Right atrium auricular region (tissue), 2 donors: ENCODE measurements around the gene NFS1. TPM values are rescaled to one million over a fixed set of nuclear protein-coding genes. Genes with fewer than 3 reads are reported as not detected.
A peak's percentile ranks its signal among the peaks of the same experiment; 100 is the strongest.

ENCODE experiments used
- DNase-seq: peaks from one replicate; pipeline ENCODE4 v3.0.0-alpha.2; 2019; ENCODE audit warnings: low spot score
- H3K27ac ChIP-seq, 2 donors: fragments of 200-600 bp; sonication (generic); 1 replicate in 1 of 2; 2 replicates in 1 of 2; pipeline ENCODE4 v1.5.1; 2016 to 2019
- H3K27me3 ChIP-seq, 2 donors: fragments of 200-600 bp; sonication (generic); one replicate each; pipeline versions ENCODE4 v1.5.1 to v1.6.0; 2017 to 2019
- H3K36me3 ChIP-seq: fragments of 200-600 bp; sonication (generic); one replicate; pipeline ENCODE4 v1.5.1; 2016
- H3K4me1 ChIP-seq, 2 donors: fragments of 200-600 bp; sonication (generic); one replicate each; pipeline versions ENCODE4 v1.5.1 to v1.6.0; 2017 to 2019
- H3K4me3 ChIP-seq, 2 donors: fragments of 200-600 bp; sonication (generic); 1 replicate in 1 of 2; 2 replicates in 1 of 2; pipeline ENCODE4 v1.5.1; 2017 to 2019; ENCODE audit warnings: mild to moderate bottlenecking in 1 of 2, moderate library complexity in 1 of 2
- H3K9me3 ChIP-seq, 2 donors: fragments of 200-600 bp; sonication (generic); one replicate each; pipeline ENCODE4 v1.5.1; 2019
- CTCF ChIP-seq, 2 donors: fragments of 200-600 bp; sonication (generic); IDR thresholded peaks; one replicate each; pipeline ENCODE4 v1.5.1; 2019; ENCODE audit warnings: antibody characterized with exemption in 2 of 2
- total RNA-seq, 2 donors: library from RNA; depleted of rRNA; stranded (reverse); fragments of >200 nt; gene quantifications; one replicate each; pipeline ENCODE4 v1.1.0, GENCODE V29; 2016

Gene NFS1
- total RNA-seq, 2 donors from 2014 or later: 24.6 to 38.7 TPM

- Histone ChIP-seq H3K27me3 (no peaks in the 10 kb centered on the region), H3K4me3 (no peak overlapping the region), H3K4me1 (no peaks in the 10 kb centered on the region), H3K9me3 (no peaks in the 10 kb centered on the region), H3K36me3 (no peaks in the 10 kb centered on the region), H3K27ac (no peak overlapping the region)
- no peak for TF ChIP-seq CTCF (IDR thresholded peaks at IDR 0.05)
- DNase-seq: peak; percentile 21
These were observed 18.5 kb downstream of the NFS1 start for GRCh38 chr20:35680452-35681183.

- Histone ChIP-seq H3K4me1 (no peaks in the 10 kb centered on the region), H3K27me3 (no peaks in the 10 kb centered on the region), H3K4me3 (no peak overlapping the region), H3K27ac (no peak overlapping the region), H3K36me3 (peaks cover 38% of the 10 kb centered on the region), H3K9me3 (no peaks in the 10 kb centered on the region)
- no peak for TF ChIP-seq CTCF (IDR thresholded peaks at IDR 0.05)
- peak; percentile 13 for DNase-seq
These were observed 24.2 kb downstream of the NFS1 start for GRCh38 chr20:35674921-35675320.

- H3K4me3 ChIP-seq: no peak overlapping the region
- TF ChIP-seq CTCF (IDR thresholded peaks at IDR 0.05): no peak
- DNase-seq: no peak
- no peaks in the 10 kb centered on the region for H3K4me1 ChIP-seq
- H3K9me3 ChIP-seq: no peaks in the 10 kb centered on the region
- H3K27me3 ChIP-seq: no peaks in the 10 kb centered on the region
- peaks cover 46% of the 10 kb centered on the region for H3K36me3 ChIP-seq
- H3K27ac ChIP-seq: no peak overlapping the region
These were observed 25.3 kb downstream of the NFS1 start for GRCh38 chr20:35673884-35674283.

GRCh38 chr20:35669681-35670080 is 29.5 kb downstream of the NFS1 start:
- H3K36me3 ChIP-seq: peaks cover 53% of the 10 kb centered on the region
- no peaks in the 10 kb centered on the region for H3K27me3 ChIP-seq
- TF ChIP-seq CTCF (IDR thresholded peaks at IDR 0.05): no peak
- no peak overlapping the region for H3K4me3 ChIP-seq
- no peaks in the 10 kb centered on the region for H3K9me3 ChIP-seq
- DNase-seq: no peak
- no peaks in the 10 kb centered on the region for H3K4me1 ChIP-seq
- H3K27ac ChIP-seq: no peak overlapping the region

GRCh38 chr20:35669221-35669620 is 29.9 kb downstream of the NFS1 start:
- Histone ChIP-seq H3K27me3 (no peaks in the 10 kb centered on the region), H3K9me3 (no peaks in the 10 kb centered on the region), H3K36me3 (peaks cover 48% of the 10 kb centered on the region), H3K27ac (no peak overlapping the region), H3K4me3 (no peak overlapping the region), H3K4me1 (no peaks in the 10 kb centered on the region)
- no peak for TF ChIP-seq CTCF (IDR thresholded peaks at IDR 0.05)
- DNase-seq: no peak

GRCh38 chr20:35665949-35666288 is 33.2 kb downstream of the NFS1 start:
- Histone ChIP-seq H3K36me3 (peaks cover 25% of the 10 kb centered on the region), H3K4me1 (peaks cover 0 to 31% of the 10 kb centered on the region in 2 donors), H3K27me3 (no peaks in the 10 kb centered on the region), H3K4me3 (no peak overlapping the region), H3K27ac (no peak overlapping the region), H3K9me3 (no peaks in the 10 kb centered on the region)
- no peak for DNase-seq
- TF ChIP-seq CTCF (IDR thresholded peaks at IDR 0.05): no peak
